CD4-positive, alpha-beta T cell treated with Interleukin-6 for 4 hours (primary cell): ENCODE results near the gene SERPINE2.
A peak's percentile ranks its signal among the peaks of the same experiment; 100 is the strongest.
"Not testable (repeated sequence)": the region's sequence is repeated elsewhere in the genome, so short reads cannot be mapped to it uniquely, and the experiment has no call there.

ENCODE experiments used
- DNase-seq: peaks from one replicate; pipeline ENCODE4 v3.0.0-alpha.2; 2020; ENCODE audit warnings: mixed read lengths

Gene SERPINE2

GRCh38 chr2:224009605-224010315 lies 29.3 kb downstream of the SERPINE2 start:
- DNase-seq, result no peak

GRCh38 chr2:224008702-224009261 lies 30.3 kb downstream of the SERPINE2 start:
- DNase-seq, result no peak

DNA sequence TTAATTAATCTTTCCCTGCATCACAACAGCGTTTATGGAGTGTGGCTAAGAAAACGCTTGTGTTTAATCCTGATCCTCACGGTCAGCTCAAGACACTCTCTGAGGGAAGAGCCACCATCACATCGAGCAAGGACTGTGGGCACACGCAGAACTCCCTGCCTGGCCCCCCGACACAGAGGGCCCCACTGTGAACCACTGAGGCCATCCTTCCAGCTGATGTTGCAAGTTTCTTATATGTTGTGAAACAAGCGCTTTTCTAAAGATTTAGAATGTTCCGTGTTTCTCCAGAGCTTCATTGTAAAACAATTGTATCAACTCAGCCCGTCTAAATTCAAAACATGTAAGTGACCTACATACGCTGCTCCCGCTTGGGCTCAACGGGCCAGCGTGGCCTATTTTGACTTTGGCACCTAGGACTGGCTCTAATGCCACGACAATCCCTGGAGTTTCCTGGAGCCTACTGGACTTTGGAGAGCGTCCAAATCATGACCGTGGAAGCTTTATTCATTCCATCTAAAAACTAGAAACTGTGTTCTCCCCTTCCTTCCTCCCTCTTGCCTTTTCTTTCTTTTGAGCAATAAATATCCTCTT lies 34.9 kb downstream of the SERPINE2 start:
- DNase-seq, result no peak

DNA sequence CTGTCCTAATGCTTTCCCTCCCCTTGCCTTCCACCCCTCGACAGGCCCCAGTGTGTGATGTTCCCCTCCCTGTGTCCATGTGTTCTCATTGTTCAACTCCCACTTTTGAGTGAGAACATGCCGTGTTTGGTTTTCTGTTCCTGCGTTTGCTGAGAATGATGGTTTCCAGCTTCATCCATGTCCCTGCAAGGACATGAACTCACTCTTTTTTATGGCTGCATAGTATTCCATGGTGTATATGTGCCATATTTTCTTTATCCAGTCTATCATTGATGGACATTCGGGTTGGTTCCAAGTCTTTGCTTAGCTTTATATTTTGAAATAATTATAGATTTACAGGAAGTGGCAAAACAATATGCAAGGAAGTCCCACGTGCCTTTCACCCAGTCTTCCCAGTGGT lies 38.4 kb downstream of the SERPINE2 start:
- DNase-seq, result not testable (repeated sequence)

GRCh38 chr2:223999862-224000261 lies 39.2 kb downstream of the SERPINE2 start:
- DNase-seq, result no peak

- no peak for DNase-seq
These were observed 40.1 kb downstream of the SERPINE2 start for GRCh38 chr2:223998948-223999347.

DNA sequence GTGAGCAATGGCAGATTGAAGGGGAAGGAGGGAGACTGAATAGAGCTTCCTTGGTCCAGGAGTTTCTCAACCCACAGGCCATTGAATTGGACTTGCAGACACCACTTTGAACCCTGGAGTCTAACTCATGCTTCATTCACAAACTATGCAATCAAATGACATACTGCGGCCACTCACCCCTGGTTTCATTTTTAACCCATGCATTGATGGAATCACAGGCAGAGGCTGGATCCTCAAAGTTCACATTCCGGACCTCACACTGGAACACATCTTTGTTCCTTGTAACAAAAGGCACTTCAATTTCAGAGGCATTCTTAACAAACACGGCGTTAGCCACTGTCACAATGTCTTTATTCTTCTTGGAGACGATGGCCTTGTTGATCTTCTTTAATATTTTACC lies 41.1 kb downstream of the SERPINE2 start:
- no peak for DNase-seq

GRCh38 chr2:223996391-223996790 lies 42.7 kb downstream of the SERPINE2 start:
- no peak for DNase-seq

DNA sequence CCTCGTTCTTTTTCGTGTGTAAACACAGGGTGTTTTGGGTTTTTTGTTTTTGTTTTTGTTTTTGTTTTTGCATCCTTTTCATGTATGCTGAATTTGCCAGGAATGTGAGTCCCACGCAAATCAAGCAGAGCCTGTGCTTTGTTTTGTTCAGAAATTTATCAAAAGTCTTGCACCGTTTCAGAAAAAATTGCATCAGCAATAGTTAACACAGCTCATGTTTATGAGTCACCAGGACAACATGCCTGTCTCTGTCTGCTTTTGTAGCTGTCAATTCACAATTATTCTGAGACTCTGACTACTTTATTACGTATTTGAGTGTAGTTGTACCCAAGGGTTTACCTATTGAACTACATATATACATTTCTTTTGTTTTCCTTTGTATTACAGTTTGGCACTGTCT lies 43.5 kb downstream of the SERPINE2 start:
- DNase-seq, result no peak

GRCh38 chr2:223994562-223995162 lies 44.4 kb downstream of the SERPINE2 start:
- no peak for DNase-seq

DNA sequence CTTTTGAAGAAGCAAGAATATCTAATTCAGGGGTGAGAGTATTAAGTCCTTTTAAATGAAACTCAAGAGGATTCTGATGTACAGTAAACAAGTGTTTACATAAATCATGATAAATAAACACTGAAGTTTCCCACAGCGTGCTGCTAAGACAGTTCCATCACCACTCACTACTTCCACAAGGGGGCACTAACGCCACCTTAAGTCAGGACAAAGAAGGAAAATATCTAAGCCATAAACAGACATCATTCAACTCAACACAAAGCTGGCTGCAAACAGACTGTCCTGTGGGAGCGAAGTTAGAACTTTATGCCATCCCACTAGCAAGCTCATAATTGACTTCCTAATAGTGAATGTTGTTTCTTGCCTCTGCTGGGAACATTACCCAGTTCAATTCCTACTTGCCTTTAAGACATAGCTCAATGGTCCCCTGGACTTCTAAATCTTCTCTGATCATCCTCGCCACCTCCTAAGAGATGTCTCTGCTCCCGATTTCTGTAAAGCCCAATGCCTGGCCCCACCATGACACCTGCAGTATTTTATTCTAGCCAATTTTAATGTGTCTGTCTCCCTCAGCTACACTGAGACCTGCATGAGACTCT lies 45.4 kb downstream of the SERPINE2 start:
- peak; percentile 69 for DNase-seq

DNA sequence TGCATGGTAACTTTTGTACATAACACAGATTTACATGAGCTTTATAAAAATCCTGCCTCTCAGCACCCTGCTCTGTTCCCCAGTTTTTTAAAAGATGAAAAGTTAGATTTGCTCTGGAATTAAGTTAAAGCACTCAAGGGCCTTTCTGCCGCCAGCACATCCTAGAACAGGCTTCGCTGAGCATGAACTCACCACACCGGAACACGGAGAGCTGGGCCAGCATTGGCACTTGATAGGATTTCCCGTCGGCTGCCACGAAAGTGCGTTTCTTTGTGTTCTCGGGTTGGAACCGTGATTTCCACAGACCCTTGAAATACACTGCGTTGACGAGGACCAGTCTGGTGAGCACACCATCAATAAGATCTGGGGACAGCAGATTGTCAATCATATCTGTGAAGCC lies 47.5 kb downstream of the SERPINE2 start:
- no peak for DNase-seq

DNA sequence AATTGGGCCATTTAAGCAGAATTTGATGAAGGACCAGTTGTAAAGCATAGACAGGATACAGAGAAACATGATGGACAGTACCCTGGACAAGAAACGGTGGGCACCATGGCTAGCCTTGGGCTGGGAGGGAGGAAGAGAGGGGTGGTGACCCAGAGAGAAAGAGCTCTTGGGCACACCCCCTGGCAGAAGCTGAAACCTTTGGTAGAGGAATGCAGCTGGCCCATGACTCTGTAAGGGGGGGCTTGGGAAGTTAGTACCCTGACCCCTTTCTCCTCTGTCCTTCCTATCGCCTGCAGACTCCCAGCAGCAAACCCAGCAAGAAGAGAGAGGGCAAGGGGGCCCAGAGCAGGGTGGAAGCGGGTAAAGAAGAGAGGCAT lies 49.2 kb downstream of the SERPINE2 start:
- DNase-seq, result no peak

DNA sequence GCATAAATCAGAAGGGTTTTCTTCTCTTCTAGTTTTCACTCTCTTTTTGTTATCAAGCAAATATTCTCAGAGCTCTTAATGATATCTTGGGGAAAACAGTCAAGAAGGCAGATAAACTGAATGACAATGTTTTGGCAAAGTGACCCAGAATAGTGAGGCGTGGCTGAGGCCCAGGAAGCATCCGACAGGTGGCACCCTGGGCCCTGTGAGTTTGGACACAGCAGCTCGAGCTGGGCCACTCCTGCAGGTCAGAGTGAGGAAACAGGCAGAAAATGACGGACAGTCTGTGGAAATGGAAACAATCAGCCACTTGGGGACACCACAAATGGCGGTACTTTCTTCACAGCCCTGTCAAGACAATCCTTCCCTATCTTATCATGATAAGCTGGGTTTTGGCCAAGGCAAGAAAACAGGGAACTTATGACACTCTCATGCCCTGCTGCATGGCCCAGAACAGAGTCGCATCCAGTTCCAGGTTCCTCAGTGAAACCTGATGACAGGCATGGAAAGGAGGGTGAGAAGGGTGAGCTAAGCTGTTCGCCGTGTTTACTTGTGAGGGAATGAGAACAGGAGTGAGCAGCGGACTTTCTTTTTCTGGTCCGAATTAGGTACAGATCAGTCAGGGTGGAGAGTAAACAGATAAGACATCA lies 49.8 kb downstream of the SERPINE2 start:
- DNase-seq, result no peak

DNA sequence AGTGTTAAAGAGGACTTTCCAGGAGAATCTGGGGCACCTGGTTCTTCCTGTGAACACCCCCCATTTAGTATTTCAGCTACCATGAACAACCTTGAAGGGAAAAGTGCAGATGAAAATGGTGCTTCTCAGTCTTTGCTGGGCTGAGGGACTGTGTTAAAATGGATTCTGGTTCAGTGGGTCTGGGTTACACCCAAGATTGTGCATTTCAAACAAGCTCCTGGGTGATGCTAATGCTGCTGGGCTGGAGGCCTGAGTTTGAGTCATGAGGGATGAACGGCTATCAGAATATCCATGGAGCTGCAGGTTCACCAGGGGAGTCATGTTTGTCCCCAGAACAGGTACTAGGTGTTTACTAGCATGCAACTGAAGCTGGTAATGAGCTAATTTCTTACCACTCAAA lies 57.8 kb downstream of the SERPINE2 start:
- no peak for DNase-seq

- no peak for DNase-seq
These were observed 58.3 kb downstream of the SERPINE2 start for GRCh38 chr2:223980803-223981202.

- no peak for DNase-seq
These were observed 58.7 kb downstream of the SERPINE2 start for GRCh38 chr2:223980397-223980735.

- DNase-seq, result no peak
These were observed 59.2 kb downstream of the SERPINE2 start for GRCh38 chr2:223979730-223980396.

DNA sequence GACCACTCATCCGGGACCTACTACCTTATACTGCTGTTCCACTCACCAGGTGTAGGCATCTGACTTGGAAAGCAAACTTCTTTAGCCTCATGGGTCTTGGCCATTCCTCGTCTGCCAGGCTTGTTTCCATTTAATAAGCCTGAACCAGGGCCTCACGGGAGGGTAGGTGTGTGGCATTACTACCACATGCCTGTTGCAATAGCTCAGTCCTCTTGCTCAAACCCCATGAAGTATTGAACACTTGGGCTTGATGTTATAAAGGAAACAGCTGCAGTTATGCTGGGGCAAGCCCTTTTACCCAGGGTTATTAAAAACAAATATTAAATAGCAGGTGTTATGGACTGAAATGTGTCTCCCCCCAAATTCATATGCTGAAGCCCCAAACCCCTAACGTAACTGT lies 60.6 kb downstream of the SERPINE2 start:
- no peak for DNase-seq

- DNase-seq, result no peak
These were observed 62.4 kb downstream of the SERPINE2 start for GRCh38 chr2:223976635-223977226.

GRCh38 chr2:223973606-223974005 lies 65.5 kb downstream of the SERPINE2 start:
- DNase-seq, result no peak

DNA sequence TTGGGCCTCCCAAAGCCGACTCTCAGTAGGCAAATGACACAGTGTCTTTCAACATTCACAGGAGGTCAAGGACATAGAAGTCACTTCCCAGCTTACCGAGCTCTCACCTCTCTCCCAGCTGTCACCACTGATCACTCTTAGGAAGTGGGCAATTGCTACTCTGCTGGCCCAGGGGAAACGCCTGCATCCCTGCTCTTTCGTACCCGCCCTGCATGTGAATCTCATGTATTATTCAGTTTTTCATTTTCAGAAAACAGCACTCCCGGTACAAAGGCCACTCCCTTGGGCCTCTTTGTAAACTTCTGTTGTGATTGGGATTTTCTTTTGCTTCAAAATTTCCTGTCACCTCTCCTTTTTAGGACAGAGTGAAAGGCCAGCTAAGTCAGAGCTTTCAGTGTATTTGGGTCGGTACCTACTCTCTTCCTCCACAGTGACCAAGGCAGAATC lies 66.4 kb downstream of the SERPINE2 start:
- no peak for DNase-seq
